ENCODE results near the gene ABCC2. TPM values are rescaled to one million over a fixed set of nuclear protein-coding genes. Genes with fewer than 3 reads are reported as not detected.
"Not testable (repeated sequence)": the region's sequence is repeated elsewhere in the genome, so short reads cannot be mapped to it uniquely, and the experiment has no call there.

Gene ABCC2
- total RNA-seq, 2 donors from 2014 or later = 1.3 to 4.3 TPM

- H3K27ac ChIP-seq = no peak overlapping the region
- intact Hi-C loops (cut with DNase I) = no loop called here
- H3K27me3 ChIP-seq = no peaks in the 10 kb centered on the region
- H3K36me3 ChIP-seq (replicated peaks in 1 of 2; ENCODE audit: insufficient read depth in 1 of 2, low read depth in 2 of 2) = peaks cover 13 to 30% of the 10 kb centered on the region in 2 donors
- H3K4me3 ChIP-seq = no peak overlapping the region
- ATAC-seq (no peak), DNase-seq (no peak)
- no peaks in the 10 kb centered on the region for H3K9me3 ChIP-seq
- TF ChIP-seq, protein P1, sequence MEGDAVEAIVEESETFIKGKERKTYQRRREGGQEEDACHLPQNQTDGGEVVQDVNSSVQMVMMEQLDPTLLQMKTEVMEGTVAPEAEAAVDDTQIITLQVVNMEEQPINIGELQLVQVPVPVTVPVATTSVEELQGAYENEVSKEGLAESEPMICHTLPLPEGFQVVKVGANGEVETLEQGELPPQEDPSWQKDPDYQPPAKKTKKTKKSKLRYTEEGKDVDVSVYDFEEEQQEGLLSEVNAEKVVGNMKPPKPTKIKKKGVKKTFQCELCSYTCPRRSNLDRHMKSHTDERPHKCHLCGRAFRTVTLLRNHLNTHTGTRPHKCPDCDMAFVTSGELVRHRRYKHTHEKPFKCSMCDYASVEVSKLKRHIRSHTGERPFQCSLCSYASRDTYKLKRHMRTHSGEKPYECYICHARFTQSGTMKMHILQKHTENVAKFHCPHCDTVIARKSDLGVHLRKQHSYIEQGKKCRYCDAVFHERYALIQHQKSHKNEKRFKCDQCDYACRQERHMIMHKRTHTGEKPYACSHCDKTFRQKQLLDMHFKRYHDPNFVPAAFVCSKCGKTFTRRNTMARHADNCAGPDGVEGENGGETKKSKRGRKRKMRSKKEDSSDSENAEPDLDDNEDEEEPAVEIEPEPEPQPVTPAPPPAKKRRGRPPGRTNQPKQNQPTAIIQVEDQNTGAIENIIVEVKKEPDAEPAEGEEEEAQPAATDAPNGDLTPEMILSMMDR (IDR thresholded peaks at IDR 0.05) = no peak
- no peak for TF ChIP-seq POLR2A (IDR thresholded peaks at IDR 0.05)
- no peaks in the 10 kb centered on the region for H3K4me1 ChIP-seq
Measured at GRCh38 chr10:99742254-99742653, 40.2 kb upstream of the ABCC2 start.

DNA sequence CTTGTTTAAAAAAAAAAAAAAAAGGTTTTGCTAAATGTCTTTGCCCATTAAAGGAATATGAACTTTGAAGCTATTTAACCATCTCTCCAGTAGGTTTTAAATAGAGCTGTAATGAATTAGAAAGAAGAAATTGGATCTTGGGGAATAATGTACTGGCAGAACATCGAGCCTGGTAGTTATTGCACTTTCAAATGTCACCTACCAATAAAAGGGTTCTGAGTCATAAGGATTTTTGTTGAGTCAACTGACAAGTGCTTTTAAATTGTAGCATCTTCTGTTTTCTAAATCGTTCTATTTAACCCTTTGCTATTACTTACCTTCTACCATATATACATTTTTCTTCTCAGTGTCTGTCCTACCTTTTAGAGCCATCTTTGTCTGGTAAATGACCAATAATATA, 39.7 kb upstream of the ABCC2 start:
- WGBS, 2 donors = 77 to 84% methylated on average over 2 of the region's 2 CpGs
- Histone ChIP-seq H3K27ac (no peak overlapping the region), H3K36me3 (replicated peaks in 1 of 2; ENCODE audit: insufficient read depth in 1 of 2, low read depth in 2 of 2) (peaks cover 13 to 33% of the 10 kb centered on the region in 2 donors), H3K9me3 (no peaks in the 10 kb centered on the region), H3K4me3 (no peak overlapping the region), H3K4me1 (no peaks in the 10 kb centered on the region), H3K27me3 (no peaks in the 10 kb centered on the region)
- intact Hi-C loops (cut with DNase I) = no loop called here
- TF ChIP-seq, protein P1 (IDR thresholded peaks at IDR 0.05) = no peak
- ATAC-seq (no peak), DNase-seq (no peak)

- TF ChIP-seq POLR2A (IDR thresholded peaks at IDR 0.05) = no peak
- TF ChIP-seq, protein P1 (IDR thresholded peaks at IDR 0.05) = no peak
- Histone ChIP-seq H3K9me3 (no peaks in the 10 kb centered on the region), H3K27me3 (no peaks in the 10 kb centered on the region), H3K4me1 (no peaks in the 10 kb centered on the region), H3K4me3 (no peak overlapping the region), H3K27ac (no peak overlapping the region), H3K36me3 (replicated peaks in 1 of 2; ENCODE audit: insufficient read depth in 1 of 2, low read depth in 2 of 2) (peaks cover 13 to 38% of the 10 kb centered on the region in 2 donors)
- WGBS, 2 donors = 84 to 94% methylated on average over 3 of the region's 3 CpGs
- intact Hi-C loops (cut with DNase I) = no loop called here
- no peak for ATAC-seq
- DNase-seq = no peak
Measured at GRCh38 chr10:99743841-99744240, 38.6 kb upstream of the ABCC2 start.

DNA sequence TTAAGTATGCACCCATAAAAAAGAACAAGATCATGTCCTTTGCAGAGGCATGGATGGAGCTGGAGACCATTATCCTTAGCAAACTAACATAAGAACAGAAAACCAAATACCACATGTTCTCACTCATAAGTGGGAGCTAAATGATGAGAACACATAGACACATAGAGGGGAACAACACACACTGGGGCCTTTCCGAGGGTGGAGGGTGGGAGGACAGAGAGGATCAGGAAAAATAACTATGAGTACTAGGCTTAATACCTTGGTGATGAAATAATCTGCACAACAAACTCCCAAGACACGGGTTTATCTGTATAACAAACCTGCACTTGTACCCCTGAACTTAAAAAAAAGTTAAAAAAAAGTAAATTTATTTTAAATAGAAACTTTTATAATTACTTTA, 36.3 kb upstream of the ABCC2 start:
- H3K27me3 ChIP-seq; H3K4me1 ChIP-seq; ATAC-seq; H3K9me3 ChIP-seq; DNase-seq; H3K4me3 ChIP-seq; intact Hi-C loops (cut with DNase I); H3K27ac ChIP-seq: not testable (repeated sequence)
- peaks cover 13 to 33% of the 10 kb centered on the region in 2 donors for H3K36me3 ChIP-seq (replicated peaks in 1 of 2; ENCODE audit: insufficient read depth in 1 of 2, low read depth in 2 of 2)
- 81 to 89% methylated on average over 2 of the region's 2 CpGs for WGBS, 2 donors

GRCh38 chr10:99748823-99749451, 33.5 kb upstream of the ABCC2 start:
- H3K4me1 ChIP-seq = no peaks in the 10 kb centered on the region
- H3K27me3 ChIP-seq = no peaks in the 10 kb centered on the region
- DNase-seq = no peak
- H3K27ac ChIP-seq = no peak overlapping the region
- ATAC-seq = no peak
- peaks cover 13 to 31% of the 10 kb centered on the region in 2 donors for H3K36me3 ChIP-seq (replicated peaks in 1 of 2; ENCODE audit: insufficient read depth in 1 of 2, low read depth in 2 of 2)
- no peak overlapping the region for H3K4me3 ChIP-seq
- H3K9me3 ChIP-seq = no peaks in the 10 kb centered on the region
- intact Hi-C loops (cut with DNase I) = no loop called here
- no peak for TF ChIP-seq POLR2A (IDR thresholded peaks at IDR 0.05)
- TF ChIP-seq, protein P1 (IDR thresholded peaks at IDR 0.05) = no peak
- 90 to 96% methylated on average over 2 of the region's 2 CpGs for WGBS, 2 donors

Data from body of pancreas (tissue), 4 donors.